AG04450 (cell line): ENCODE data around the gene PALM. TPM values are rescaled to one million over a fixed set of nuclear protein-coding genes. Genes with fewer than 3 reads are reported as not detected.
"Not testable (repeated sequence)": the region's sequence is repeated elsewhere in the genome, so short reads cannot be mapped to it uniquely, and the experiment has no call there.

ENCODE experiments used
- CTCF ChIA-PET: fragments of 300-600, 350-600 bp; formaldehyde crosslinking; extraction: SDS; loops from one replicate; lab custom pipeline; 2022; ENCODE audit warnings: antibody characterized with exemption, inconsistent platforms; lab: Charles Lee
- POLR2A ChIA-PET: fragments of 350-600 bp; formaldehyde crosslinking; extraction: SDS; loops from one replicate; lab custom pipeline; 2021; ENCODE audit warnings: antibody characterized with exemption, inconsistent platforms; lab: Yijun Ruan, JAX
- DNase-seq: peaks from one replicate; pipeline ENCODE4 v3.0.0-alpha.2; 2011; ENCODE audit warnings: low read depth, low spot score
- H3K27ac ChIP-seq: one replicate; pipeline ENCODE4 v1.5.1; 2012; ENCODE audit warnings: low read depth, low read length, control low read depth
- H3K27me3 ChIP-seq: one replicate; pipeline ENCODE4 v1.6.0; 2012; ENCODE audit warnings: low read length; ENCODE audit not compliant: control insufficient read depth, insufficient read depth
- H3K4me3 ChIP-seq: 2 replicates; pipeline ENCODE4 v1.5.1; 2011; ENCODE audit warnings: mild to moderate bottlenecking, low read depth, low read length, control low read depth
- H3K9me3 ChIP-seq: 2 replicates; pipeline ENCODE4 v1.5.1; 2012; ENCODE audit warnings: low read length; ENCODE audit not compliant: control insufficient read depth, insufficient read depth
- polyA plus RNA-seq: library from polyadenylated mRNA; depleted of rRNA; stranded (reverse); fragments of >200 nt; gene quantifications from 2 replicates; pipeline ENCODE4 v1.2.3, GENCODE V29; 2011
- TF ChIP-seq, protein P1 (sequence below): IDR thresholded peaks from 2 replicates; pipeline ENCODE4 v1.5.1; 2011; ENCODE audit warnings: low read depth, low read length, control low read depth, inconsistent platforms

The PALM gene
- polyA plus RNA-seq, 1 experiment: 1.8 TPM

DNA sequence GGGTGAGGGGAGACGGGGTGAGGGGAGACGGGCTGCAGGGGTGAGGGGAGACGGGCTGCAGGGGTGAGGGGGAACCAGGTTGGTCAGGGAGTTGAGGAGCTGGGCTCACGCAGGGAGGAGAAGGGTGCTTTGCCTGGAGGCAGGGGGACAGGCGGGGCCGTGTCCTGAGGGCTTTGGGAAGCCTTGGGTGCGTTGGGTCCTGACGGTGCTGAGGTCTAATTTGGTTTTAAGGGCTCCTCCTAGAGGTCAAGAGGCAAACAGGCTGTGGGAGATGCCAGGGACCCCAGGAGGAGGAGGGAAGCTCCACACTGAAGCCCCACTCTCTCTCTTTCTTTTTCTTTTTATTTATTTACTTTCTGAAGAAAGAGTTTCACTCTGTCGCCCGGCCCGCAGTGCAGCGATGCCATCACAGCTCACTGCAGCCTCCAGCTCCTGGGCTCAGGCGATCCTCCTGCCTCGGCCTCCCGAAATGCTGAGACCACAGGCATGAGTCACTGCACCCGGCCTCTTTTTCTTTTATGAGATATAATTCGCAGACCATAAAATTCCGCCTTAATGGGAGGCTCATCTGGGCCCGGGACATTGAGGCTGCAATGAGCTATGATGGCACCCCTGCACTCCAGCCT, 32.9 kb downstream of the PALM start:
- Histone ChIP-seq H3K9me3 (peaks cover 34% of the 10 kb centered on the region), H3K27me3 (no peaks in the 10 kb centered on the region), H3K4me3 (no peak overlapping the region), H3K27ac (no peak overlapping the region)
- no peak for DNase-seq
- ChIA-PET POLR2A (interaction anchor here (0.7 kb wide), 1 partner anchor 74 kb away, joined by 3 read pairs; no protein-coding TSS in a partner anchor), CTCF (no interaction called here)
- TF ChIP-seq, protein P1, sequence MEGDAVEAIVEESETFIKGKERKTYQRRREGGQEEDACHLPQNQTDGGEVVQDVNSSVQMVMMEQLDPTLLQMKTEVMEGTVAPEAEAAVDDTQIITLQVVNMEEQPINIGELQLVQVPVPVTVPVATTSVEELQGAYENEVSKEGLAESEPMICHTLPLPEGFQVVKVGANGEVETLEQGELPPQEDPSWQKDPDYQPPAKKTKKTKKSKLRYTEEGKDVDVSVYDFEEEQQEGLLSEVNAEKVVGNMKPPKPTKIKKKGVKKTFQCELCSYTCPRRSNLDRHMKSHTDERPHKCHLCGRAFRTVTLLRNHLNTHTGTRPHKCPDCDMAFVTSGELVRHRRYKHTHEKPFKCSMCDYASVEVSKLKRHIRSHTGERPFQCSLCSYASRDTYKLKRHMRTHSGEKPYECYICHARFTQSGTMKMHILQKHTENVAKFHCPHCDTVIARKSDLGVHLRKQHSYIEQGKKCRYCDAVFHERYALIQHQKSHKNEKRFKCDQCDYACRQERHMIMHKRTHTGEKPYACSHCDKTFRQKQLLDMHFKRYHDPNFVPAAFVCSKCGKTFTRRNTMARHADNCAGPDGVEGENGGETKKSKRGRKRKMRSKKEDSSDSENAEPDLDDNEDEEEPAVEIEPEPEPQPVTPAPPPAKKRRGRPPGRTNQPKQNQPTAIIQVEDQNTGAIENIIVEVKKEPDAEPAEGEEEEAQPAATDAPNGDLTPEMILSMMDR: 0 out of 2 replicates have a peak, but pooled peaks have one; percentile 14

DNA sequence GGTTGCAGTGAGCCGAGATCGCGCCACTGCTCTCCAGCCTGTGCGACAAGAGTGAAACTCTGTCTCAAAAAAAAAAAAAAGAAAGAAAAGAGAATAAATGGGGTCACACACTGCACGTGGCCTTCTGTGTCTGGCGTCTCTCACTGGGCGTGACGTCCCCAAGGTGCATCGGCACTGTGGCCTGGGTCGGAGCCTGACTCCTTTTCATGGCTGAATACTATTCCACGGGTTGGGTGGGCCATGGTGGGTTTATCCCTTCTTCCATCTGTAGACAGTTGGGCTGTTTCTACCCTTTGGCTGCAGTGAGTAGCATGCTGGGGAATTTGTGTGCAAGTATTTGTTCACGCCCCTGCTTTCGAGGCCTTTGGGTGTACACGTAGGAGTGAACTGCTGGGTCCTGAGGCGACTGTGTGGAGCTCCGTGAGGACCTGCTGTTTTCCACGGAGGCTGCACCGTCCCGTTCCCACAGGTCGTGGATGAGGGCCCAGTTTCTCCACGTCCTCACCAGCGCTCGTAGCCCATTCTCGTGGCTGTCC, 33.9 kb downstream of the PALM start:
- no peaks in the 10 kb centered on the region for H3K27me3 ChIP-seq
- H3K27ac ChIP-seq: no peak overlapping the region
- CTCF ChIA-PET: no interaction called here
- peaks cover 44% of the 10 kb centered on the region for H3K9me3 ChIP-seq
- DNase-seq: no peak
- POLR2A ChIA-PET: no interaction called here
- TF ChIP-seq, protein P1: no peak
- H3K4me3 ChIP-seq: no peak overlapping the region

- H3K4me3 ChIP-seq: no peak overlapping the region
- TF ChIP-seq, protein P1: no peak
- ChIA-PET POLR2A (no interaction called here), CTCF (no interaction called here)
- H3K27me3 ChIP-seq: no peaks in the 10 kb centered on the region
- no peak for DNase-seq
- H3K9me3 ChIP-seq: peaks cover 50% of the 10 kb centered on the region
- no peak overlapping the region for H3K27ac ChIP-seq
Measured at GRCh38 chr19:743168-743687, 34.5 kb downstream of the PALM start.

GRCh38 chr19:745138-745537, 36.4 kb downstream of the PALM start:
- POLR2A ChIA-PET, DNase-seq, H3K27me3 ChIP-seq, H3K4me3 ChIP-seq, H3K27ac ChIP-seq: not testable (repeated sequence)
- H3K9me3 ChIP-seq: peaks cover 55% of the 10 kb centered on the region
- CTCF ChIA-PET: interaction anchor here (0.6 kb wide), 1 partner anchor 177 kb away, joined by 4 read pairs; no protein-coding TSS in a partner anchor

DNA sequence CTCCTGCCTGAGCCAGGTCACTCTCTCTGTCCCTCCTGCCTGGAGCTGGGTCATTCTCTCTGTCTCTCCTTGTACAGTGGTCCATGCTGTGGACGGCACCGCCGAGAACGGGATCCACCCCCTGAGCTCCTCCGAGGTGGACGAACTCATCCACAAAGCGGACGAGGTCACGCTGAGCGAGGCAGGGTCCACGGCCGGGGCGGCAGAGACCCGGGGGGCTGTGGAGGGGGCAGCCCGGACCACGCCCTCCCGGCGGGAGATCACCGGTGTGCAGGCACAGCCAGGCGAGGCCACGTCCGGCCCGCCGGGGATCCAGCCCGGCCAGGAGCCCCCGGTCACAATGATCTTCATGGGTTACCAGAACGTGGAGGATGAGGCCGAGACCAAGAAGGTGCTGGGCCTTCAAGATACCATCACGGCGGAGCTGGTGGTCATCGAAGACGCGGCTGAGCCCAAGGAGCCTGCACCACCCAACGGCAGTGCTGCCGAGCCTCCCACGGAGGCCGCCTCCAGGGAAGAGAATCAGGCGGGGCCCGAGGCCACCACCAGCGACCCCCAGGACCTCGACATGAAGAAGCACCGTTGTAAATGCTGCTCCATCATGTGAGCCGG, 37.6 kb downstream of the PALM start:
- no peak for DNase-seq
- TF ChIP-seq, protein P1: no peak
- Histone ChIP-seq H3K9me3 (peaks cover 55% of the 10 kb centered on the region), H3K27me3 (no peaks in the 10 kb centered on the region), H3K27ac (no peak overlapping the region), H3K4me3 (no peak overlapping the region)
- POLR2A ChIA-PET: no interaction called here
- CTCF ChIA-PET: no interaction called here
